ENCODE measurements around the gene OR6J1.
"Not testable (repeated sequence)": the region's sequence is repeated elsewhere in the genome, so short reads cannot be mapped to it uniquely, and the experiment has no call there.

DNA sequence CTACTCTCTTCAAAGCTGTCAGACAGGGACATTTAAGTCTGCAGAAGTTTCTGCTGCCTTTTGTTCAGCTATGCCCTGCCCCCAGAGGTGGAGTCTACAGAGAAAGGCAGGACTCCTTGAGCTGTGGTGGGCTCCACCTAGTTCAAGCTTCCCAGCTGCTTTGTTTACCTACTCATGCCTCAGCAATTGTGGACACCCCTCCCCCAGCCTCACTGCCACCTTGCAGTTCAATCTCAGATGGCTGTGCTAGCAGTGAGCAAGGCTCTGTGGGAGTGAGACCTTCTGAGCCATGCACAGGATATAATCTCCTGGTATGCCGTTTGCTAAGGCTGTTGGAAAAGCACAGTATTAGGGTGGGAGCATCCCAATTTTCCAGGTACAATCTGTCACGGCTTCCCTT is 33.4 kb upstream of the OR6J1 start:
- TF ChIP-seq, protein P1, sequence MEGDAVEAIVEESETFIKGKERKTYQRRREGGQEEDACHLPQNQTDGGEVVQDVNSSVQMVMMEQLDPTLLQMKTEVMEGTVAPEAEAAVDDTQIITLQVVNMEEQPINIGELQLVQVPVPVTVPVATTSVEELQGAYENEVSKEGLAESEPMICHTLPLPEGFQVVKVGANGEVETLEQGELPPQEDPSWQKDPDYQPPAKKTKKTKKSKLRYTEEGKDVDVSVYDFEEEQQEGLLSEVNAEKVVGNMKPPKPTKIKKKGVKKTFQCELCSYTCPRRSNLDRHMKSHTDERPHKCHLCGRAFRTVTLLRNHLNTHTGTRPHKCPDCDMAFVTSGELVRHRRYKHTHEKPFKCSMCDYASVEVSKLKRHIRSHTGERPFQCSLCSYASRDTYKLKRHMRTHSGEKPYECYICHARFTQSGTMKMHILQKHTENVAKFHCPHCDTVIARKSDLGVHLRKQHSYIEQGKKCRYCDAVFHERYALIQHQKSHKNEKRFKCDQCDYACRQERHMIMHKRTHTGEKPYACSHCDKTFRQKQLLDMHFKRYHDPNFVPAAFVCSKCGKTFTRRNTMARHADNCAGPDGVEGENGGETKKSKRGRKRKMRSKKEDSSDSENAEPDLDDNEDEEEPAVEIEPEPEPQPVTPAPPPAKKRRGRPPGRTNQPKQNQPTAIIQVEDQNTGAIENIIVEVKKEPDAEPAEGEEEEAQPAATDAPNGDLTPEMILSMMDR (IDR thresholded peaks at IDR 0.05), result not testable (repeated sequence)
- TF ChIP-seq POLR2AphosphoS5 (IDR thresholded peaks at IDR 0.05), result not testable (repeated sequence)

Measured in gastroesophageal sphincter (tissue), 3 donors.